Mucosa of descending colon (tissue), 3 donors: Measurements from ENCODE around the gene PHRF1. TPM values are rescaled to one million over a fixed set of nuclear protein-coding genes. Genes with fewer than 3 reads are reported as not detected.
A peak's percentile ranks its signal among the peaks of the same experiment; 100 is the strongest.
"Not testable (repeated sequence)": the region's sequence is repeated elsewhere in the genome, so short reads cannot be mapped to it uniquely, and the experiment has no call there.

Source experiments
- ATAC-seq: fragments of 200-7000 bp; cut with Tn5 transposase; one replicate; pipeline ENCODE4 v1.9.1; 2020; ENCODE audit warnings: mild to moderate bottlenecking, moderate library complexity
- DNase-seq, 3 donors: peaks; one replicate each; pipeline ENCODE4 v3.0.0-alpha.2; 2020
- H3K36me3 ChIP-seq: fragments of 200-600 bp; one replicate; pipeline ENCODE4 v1.8.0; 2021; ENCODE audit warnings: low read depth, mild to moderate bottlenecking
- H3K4me1 ChIP-seq: fragments of 200-600 bp; one replicate; pipeline ENCODE4 v1.8.0; 2021; ENCODE audit warnings: low read depth, mild to moderate bottlenecking
- H3K4me3 ChIP-seq: fragments of 200-600 bp; one replicate; pipeline ENCODE4 v1.8.0; 2021; ENCODE audit warnings: mild to moderate bottlenecking
- H3K9me3 ChIP-seq: fragments of 200-600 bp; one replicate; pipeline ENCODE4 v1.8.0; 2021; ENCODE audit warnings: mild to moderate bottlenecking
- intact Hi-C, 2 donors: fragments of 100-400 bp; cut with DNase I in 1 of 2; cut with micrococcal nuclease in 1 of 2; formaldehyde crosslinking; loops; one replicate each; pipeline versions ENCODE4 v1.11.0 to v1.11.1; 2022; cut with DNase I, micrococcal nuclease
- total RNA-seq, 3 donors: library from RNA; stranded (reverse); fragmentation: NEBNext Ultra II Directional in 2 of 3; extraction: Animal tissue kit (Norgen Biotek cat#: 25700) in 2 of 3; gene quantifications; one replicate each; pipeline versions ENCODE4 v1.2.1 to v1.2.4, GENCODE V29; 2021 to 2023
- TF ChIP-seq, protein P1 (sequence below): fragments of 200-600 bp; IDR thresholded peaks from one replicate; pipeline ENCODE4 v1.8.0; 2022; ENCODE audit warnings: antibody characterized with exemption, mild to moderate bottlenecking
- donor health status: DM: no; HTN: no; CAD: no; lungs with moderate emphysema.
- donor health status: DM: no; HTN: no; CAD: no.
- donor health status: DM: no; HTN: yes; CAD: no.

Gene PHRF1
- total RNA-seq, 3 donors from 2014 or later, result 35.0 to 40.2 (median 35.0) TPM

- Histone ChIP-seq H3K4me1 (peaks cover 5% of the 10 kb centered on the region), H3K9me3 (no peaks in the 10 kb centered on the region), H3K36me3 (no peaks in the 10 kb centered on the region), H3K4me3 (no peak overlapping the region)
- TF ChIP-seq, protein P1, sequence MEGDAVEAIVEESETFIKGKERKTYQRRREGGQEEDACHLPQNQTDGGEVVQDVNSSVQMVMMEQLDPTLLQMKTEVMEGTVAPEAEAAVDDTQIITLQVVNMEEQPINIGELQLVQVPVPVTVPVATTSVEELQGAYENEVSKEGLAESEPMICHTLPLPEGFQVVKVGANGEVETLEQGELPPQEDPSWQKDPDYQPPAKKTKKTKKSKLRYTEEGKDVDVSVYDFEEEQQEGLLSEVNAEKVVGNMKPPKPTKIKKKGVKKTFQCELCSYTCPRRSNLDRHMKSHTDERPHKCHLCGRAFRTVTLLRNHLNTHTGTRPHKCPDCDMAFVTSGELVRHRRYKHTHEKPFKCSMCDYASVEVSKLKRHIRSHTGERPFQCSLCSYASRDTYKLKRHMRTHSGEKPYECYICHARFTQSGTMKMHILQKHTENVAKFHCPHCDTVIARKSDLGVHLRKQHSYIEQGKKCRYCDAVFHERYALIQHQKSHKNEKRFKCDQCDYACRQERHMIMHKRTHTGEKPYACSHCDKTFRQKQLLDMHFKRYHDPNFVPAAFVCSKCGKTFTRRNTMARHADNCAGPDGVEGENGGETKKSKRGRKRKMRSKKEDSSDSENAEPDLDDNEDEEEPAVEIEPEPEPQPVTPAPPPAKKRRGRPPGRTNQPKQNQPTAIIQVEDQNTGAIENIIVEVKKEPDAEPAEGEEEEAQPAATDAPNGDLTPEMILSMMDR, result no peak
- no peak for DNase-seq
- intact Hi-C loops, result no loop called here
- no peak for ATAC-seq
Measured at GRCh38 chr11:653837-654236, 77.6 kb downstream of the PHRF1 start.

GRCh38 chr11:654444-654843 is 78.2 kb downstream of the PHRF1 start:
- ATAC-seq, result peak; percentile 17
- H3K36me3 ChIP-seq, H3K4me1 ChIP-seq, H3K4me3 ChIP-seq, intact Hi-C loops, DNase-seq, H3K9me3 ChIP-seq: not testable (repeated sequence)

DNA sequence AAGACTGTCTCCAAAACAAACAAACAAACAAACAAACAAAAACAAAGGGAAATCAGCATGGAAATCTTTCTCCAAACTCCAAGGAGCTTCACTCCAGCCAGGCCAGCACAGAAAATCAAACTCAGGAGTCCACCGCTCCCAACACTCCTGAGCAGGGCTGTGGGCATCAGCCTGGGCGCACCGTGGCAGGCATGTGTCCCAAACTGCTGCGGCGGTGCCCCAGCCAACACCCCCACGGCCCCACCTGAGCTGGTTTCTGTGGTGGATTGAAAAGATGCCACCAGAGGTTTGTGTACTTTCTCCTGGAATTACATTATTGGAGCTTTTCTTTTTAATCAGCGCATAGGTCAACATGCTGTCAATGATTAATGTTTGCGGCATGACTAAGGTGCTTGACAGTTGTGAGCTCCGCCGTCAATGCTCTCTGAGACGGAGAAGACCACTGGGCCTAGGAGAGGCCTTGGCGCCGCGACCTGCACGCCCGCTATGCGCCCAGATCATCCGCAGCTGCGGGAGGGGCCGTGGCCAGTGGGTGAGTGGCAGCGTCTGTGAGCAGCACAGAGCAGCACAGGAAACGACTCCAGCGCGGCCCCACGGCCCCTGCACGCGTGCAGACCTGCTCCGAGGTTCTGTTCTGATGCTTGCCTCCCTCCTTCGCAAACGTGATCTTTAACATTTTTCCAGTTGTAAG is 78.9 kb downstream of the PHRF1 start:
- Histone ChIP-seq H3K36me3 (no peaks in the 10 kb centered on the region), H3K4me1 (peaks cover 5% of the 10 kb centered on the region)
- DNase-seq, result peak in 1 of 3 donors; percentile 44

GRCh38 chr11:656426-656825 is 80.2 kb downstream of the PHRF1 start:
- H3K4me3 ChIP-seq, result no peak overlapping the region
- no peaks in the 10 kb centered on the region for H3K36me3 ChIP-seq
- TF ChIP-seq, protein P1, result no peak
- no peak for ATAC-seq
- no peaks in the 10 kb centered on the region for H3K9me3 ChIP-seq
- intact Hi-C loops, result no loop called here
- DNase-seq, result no peak
- H3K4me1 ChIP-seq, result peaks cover 5% of the 10 kb centered on the region

More for the DNA sequence above, 78.9 kb downstream of the PHRF1 start:
- ATAC-seq, result peak; percentile 81
- intact Hi-C loops, result no loop called here
- TF ChIP-seq, protein P1, result no peak
- H3K9me3 ChIP-seq, result no peaks in the 10 kb centered on the region
- no peak overlapping the region for H3K4me3 ChIP-seq

GRCh38 chr11:656866-657265 is 80.6 kb downstream of the PHRF1 start:
- Histone ChIP-seq H3K4me3 (no peak overlapping the region), H3K4me1 (peaks cover 5% of the 10 kb centered on the region), H3K36me3 (no peaks in the 10 kb centered on the region), H3K9me3 (no peaks in the 10 kb centered on the region)
- TF ChIP-seq, protein P1, result no peak
- DNase-seq (no peak), ATAC-seq (no peak)
- intact Hi-C loops, result no loop called here

DNA sequence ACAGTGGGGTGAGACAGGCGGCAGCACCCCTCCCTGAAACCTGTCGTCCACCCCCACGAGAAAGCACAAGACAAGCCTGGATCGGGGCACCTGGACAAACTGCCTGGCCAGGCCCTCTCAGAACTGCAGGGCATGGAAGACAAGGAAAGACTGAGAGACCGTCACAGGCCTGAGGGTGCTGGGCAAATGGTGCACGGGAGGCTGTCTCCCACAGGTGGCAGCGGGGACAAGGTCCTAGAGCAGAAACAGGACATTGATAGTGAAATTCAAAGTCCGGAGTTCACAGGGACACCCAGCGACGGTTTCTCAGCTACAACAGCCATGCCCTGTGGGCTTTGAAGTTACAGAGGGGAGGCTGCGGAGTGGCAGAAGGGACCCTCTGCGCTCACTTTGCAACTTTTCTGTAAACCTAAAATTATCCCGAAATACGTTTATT is 81.4 kb downstream of the PHRF1 start:
- ATAC-seq, result peak; percentile 66
- peak in 1 of 3 donors; percentile 24 for DNase-seq
- Histone ChIP-seq H3K4me1 (peaks cover 5% of the 10 kb centered on the region), H3K4me3 (no peak overlapping the region), H3K9me3 (no peaks in the 10 kb centered on the region), H3K36me3 (no peaks in the 10 kb centered on the region)
- intact Hi-C loops, result no loop called here
- TF ChIP-seq, protein P1, result no peak
